Measurements from ENCODE around the gene GNB2.
A peak's percentile ranks its signal among the peaks of the same experiment; 100 is the strongest.

The GNB2 gene

GRCh38 chr7:100678291-100678984 is 4.9 kb downstream of the GNB2 start:
- Histone ChIP-seq H3K4me3 (no peak overlapping the region), H3K36me3 (peaks cover 50 to 70% (median 65%) of the 10 kb centered on the region in 3 donors), H3K4me1 (peaks cover 0 to 32% (median 12%) of the 10 kb centered on the region in 4 donors), H3K27me3 (no peaks in the 10 kb centered on the region), H3K9me3 (no peaks in the 10 kb centered on the region), H3K27ac (peak overlapping the region; percentile 10 to 39)
- DNase-seq = no peak
- no peak for TF ChIP-seq CTCF (IDR thresholded peaks at IDR 0.05)
- intact Hi-C loops (cut with DNase I; ENCODE audit: low total_unique reads) = loop anchor here (5.0 to 10.0 kb wide), 2 partner anchors 91 to 204 kb away; partner anchors contain the start of genes FBXO24, LRCH4 and TSC22D4

- Histone ChIP-seq H3K4me3 (no peak overlapping the region), H3K4me1 (peaks cover 0 to 32% (median 12%) of the 10 kb centered on the region in 4 donors), H3K27ac (peak overlapping the region; percentile 50 to 51), H3K27me3 (no peaks in the 10 kb centered on the region), H3K36me3 (peaks cover 59 to 79% (median 73%) of the 10 kb centered on the region in 3 donors), H3K9me3 (no peaks in the 10 kb centered on the region)
- DNase-seq = no peak
- intact Hi-C loops (cut with DNase I; ENCODE audit: low total_unique reads) = loop anchor here (5.0 to 10.0 kb wide), 2 partner anchors 92 to 205 kb away; partner anchors contain the start of genes FBXO24, LRCH4 and TSC22D4
- no peak for TF ChIP-seq CTCF (IDR thresholded peaks at IDR 0.05)
These were observed 5.8 kb downstream of the GNB2 start for GRCh38 chr7:100679129-100679926.

GRCh38 chr7:100679927-100680575 is 6.5 kb downstream of the GNB2 start:
- intact Hi-C loops (cut with DNase I; ENCODE audit: low total_unique reads) = loop anchor here (5.0 to 10.0 kb wide), 2 partner anchors 93 to 205 kb away; partner anchors contain the start of genes FBXO24, LRCH4 and TSC22D4
- Histone ChIP-seq H3K9me3 (no peaks in the 10 kb centered on the region), H3K27ac (peak overlapping the region; percentile 50 to 51), H3K36me3 (peaks cover 67 to 87% (median 81%) of the 10 kb centered on the region in 3 donors), H3K4me3 (no peak overlapping the region), H3K27me3 (no peaks in the 10 kb centered on the region), H3K4me1 (peaks cover 0 to 32% (median 12%) of the 10 kb centered on the region in 4 donors)
- peak; percentile 78 to 85 for DNase-seq
- no peak for TF ChIP-seq CTCF (IDR thresholded peaks at IDR 0.05)

- Histone ChIP-seq H3K4me1 (peaks cover 0 to 32% (median 12%) of the 10 kb centered on the region in 4 donors), H3K27me3 (no peaks in the 10 kb centered on the region), H3K36me3 (peaks cover 72 to 93% (median 87%) of the 10 kb centered on the region in 3 donors), H3K27ac (peak overlapping the region in 1 of 2 donors; percentile 36), H3K9me3 (no peaks in the 10 kb centered on the region), H3K4me3 (no peak overlapping the region)
- intact Hi-C loops (cut with DNase I; ENCODE audit: low total_unique reads) = no loop called here
- no peak for TF ChIP-seq CTCF (IDR thresholded peaks at IDR 0.05)
- DNase-seq = peak in 1 of 2 donors; percentile 69
These were observed 7.2 kb downstream of the GNB2 start for GRCh38 chr7:100680576-100681271.

All from tibial artery (tissue), 4 donors.